Esophagus (tissue), 2 donors: ENCODE results near the gene UBR3. TPM values are rescaled to one million over a fixed set of nuclear protein-coding genes. Genes with fewer than 3 reads are reported as not detected.
"Not testable (repeated sequence)": the region's sequence is repeated elsewhere in the genome, so short reads cannot be mapped to it uniquely, and the experiment has no call there.

Experiments used
- H3K27ac ChIP-seq, 2 donors: one replicate each; pipeline ENCODE4 v1.5.1; 2013; ENCODE audit warnings: low read depth in 2 of 2, mild to moderate bottlenecking in 2 of 2, inconsistent platforms in 1 of 2, low read length in 1 of 2, moderate library complexity in 1 of 2
- H3K27me3 ChIP-seq, 2 donors: one replicate each; pipeline ENCODE4 v1.6.1; 2013; ENCODE audit warnings: low read length in 2 of 2, control low read depth in 1 of 2, mild to moderate bottlenecking in 1 of 2; ENCODE audit not compliant: insufficient read depth in 2 of 2, control insufficient read depth in 1 of 2
- H3K36me3 ChIP-seq, 2 donors: one replicate each; pipeline ENCODE4 v1.6.1; 2013; ENCODE audit warnings: low read length in 1 of 2; ENCODE audit not compliant: control insufficient read depth in 2 of 2, insufficient read depth in 2 of 2
- H3K4me1 ChIP-seq, 2 donors: one replicate each; pipeline ENCODE4 v1.6.1; 2013; ENCODE audit warnings: low read length in 1 of 2; ENCODE audit not compliant: control insufficient read depth in 2 of 2, insufficient read depth in 2 of 2
- H3K4me3 ChIP-seq, 2 donors: one replicate each; pipeline ENCODE4 v1.5.1; 2013; ENCODE audit warnings: low read length in 2 of 2, mild to moderate bottlenecking in 2 of 2, low read depth in 1 of 2, moderate library complexity in 1 of 2
- H3K9me3 ChIP-seq, 2 donors: one replicate each; pipeline ENCODE4 v1.6.1; 2013; ENCODE audit warnings: mild to moderate bottlenecking in 2 of 2, low read depth in 1 of 2, low read length in 1 of 2, moderate library complexity in 1 of 2; ENCODE audit not compliant: control insufficient read depth in 2 of 2, insufficient read depth in 1 of 2
- WGBS, 2 donors: extraction: QIAGEN DNeasy Blood & Tissue Kit; methylation state at CpG; one replicate each; pipeline ENCODE4 v1.1.7; 2013; 5-methylcytosine and 5-hydroxymethylcytosine counted together
- polyA plus RNA-seq, 2 donors: library from polyadenylated mRNA; stranded (reverse); fragments of 200-250 nt; gene quantifications; one replicate each; pipeline ENCODE4 v1.2.3, GENCODE V29; 2013
- donor health status: healthy with polysubstance abuse.
- donor health status: Bipolar disorder and iron deficiency.

Gene UBR3
- polyA plus RNA-seq, 2 donors = 9.8 TPM

GRCh38 chr2:169862816-169863215 lies 35.6 kb downstream of the UBR3 start:
- H3K4me3 ChIP-seq = no peak overlapping the region
- no peaks in the 10 kb centered on the region for H3K9me3 ChIP-seq
- WGBS, 2 donors = 82 to 86% methylated on average over 2 of the region's 2 CpGs
- H3K27ac ChIP-seq = no peak overlapping the region
- no peaks in the 10 kb centered on the region for H3K27me3 ChIP-seq
- H3K36me3 ChIP-seq = no peaks in the 10 kb centered on the region
- no peaks in the 10 kb centered on the region for H3K4me1 ChIP-seq

DNA sequence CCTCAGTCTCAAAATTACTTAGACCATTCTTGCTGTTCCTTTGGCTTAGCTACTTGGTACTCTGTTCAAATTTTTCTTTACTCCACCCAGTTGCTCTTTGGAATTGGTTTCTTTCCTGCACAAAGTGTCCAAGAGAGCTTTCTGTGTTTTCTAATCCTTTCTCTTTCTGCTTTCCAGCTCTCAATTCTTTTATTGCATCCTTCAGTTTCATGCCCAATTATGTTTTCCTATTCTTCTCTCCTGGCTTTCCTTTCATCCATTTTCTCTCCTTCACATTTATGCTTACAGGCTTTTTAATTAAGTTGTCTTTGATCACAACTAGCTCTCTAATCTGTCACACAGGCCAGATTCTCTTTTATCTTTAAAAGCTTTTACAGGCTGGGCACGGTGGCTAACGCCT lies 38.2 kb downstream of the UBR3 start:
- no peaks in the 10 kb centered on the region for H3K4me1 ChIP-seq
- WGBS, 2 donors = 62 to 68% methylated on average over 2 of the region's 2 CpGs
- H3K4me3 ChIP-seq = no peak overlapping the region
- H3K36me3 ChIP-seq = no peaks in the 10 kb centered on the region
- H3K27me3 ChIP-seq = no peaks in the 10 kb centered on the region
- H3K27ac ChIP-seq = no peak overlapping the region
- no peaks in the 10 kb centered on the region for H3K9me3 ChIP-seq

DNA sequence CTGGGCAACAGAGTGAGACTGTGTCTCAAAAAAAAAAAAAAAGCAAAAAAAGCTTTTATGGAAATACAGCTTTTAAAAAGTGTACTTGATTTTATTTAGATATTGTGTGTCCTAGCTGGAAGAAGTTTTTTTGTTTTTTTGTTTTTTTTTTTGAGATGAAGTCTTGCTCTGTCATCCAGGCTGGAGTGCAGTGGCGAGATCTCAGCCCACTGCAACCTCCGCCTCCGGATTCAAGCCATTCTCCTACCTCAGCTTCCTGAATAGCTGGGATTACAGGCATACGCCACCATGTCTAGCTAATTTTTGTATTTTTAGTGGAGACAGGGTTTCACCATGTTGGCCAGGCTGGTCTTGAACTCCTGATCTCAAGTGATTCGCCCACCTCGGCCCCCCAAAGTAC lies 39.0 kb downstream of the UBR3 start:
- not testable (repeated sequence) for H3K9me3 ChIP-seq, H3K4me3 ChIP-seq, H3K27me3 ChIP-seq, H3K4me1 ChIP-seq, H3K27ac ChIP-seq, H3K36me3 ChIP-seq
- 95 to 96% methylated on average over 6 of the region's 6 CpGs for WGBS, 2 donors

DNA sequence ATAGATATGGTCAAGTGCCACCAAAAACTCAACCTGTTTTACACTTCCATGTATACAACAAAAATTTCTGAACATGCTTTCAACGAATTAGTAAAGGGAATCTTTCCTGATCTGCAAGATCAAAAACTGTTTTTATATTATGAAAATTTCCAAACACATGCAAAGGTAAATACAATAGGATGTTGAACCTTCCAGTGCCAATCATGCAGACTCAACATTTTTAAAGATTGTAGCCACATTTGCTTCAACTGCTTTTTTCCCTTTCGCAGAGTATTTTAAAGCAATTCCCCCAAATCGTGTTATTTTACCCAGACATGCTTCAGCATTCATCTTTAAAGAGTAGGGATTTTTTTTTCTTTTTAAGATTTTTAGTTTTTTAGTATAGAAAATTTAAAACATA lies 40.3 kb downstream of the UBR3 start:
- 83 to 87% methylated on average over 3 of the region's 3 CpGs for WGBS, 2 donors
- Histone ChIP-seq H3K36me3 (no peaks in the 10 kb centered on the region), H3K9me3 (no peaks in the 10 kb centered on the region), H3K4me1 (no peaks in the 10 kb centered on the region), H3K4me3 (no peak overlapping the region), H3K27ac (no peak overlapping the region), H3K27me3 (no peaks in the 10 kb centered on the region)

- Histone ChIP-seq H3K27ac (no peak overlapping the region), H3K9me3 (no peaks in the 10 kb centered on the region)
- WGBS, 2 donors = 84 to 89% methylated on average over 7 of the region's 7 CpGs
Observed at GRCh38 chr2:169868951-169869350, 41.7 kb downstream of the UBR3 start.

GRCh38 chr2:169871369-169871768 lies 44.1 kb downstream of the UBR3 start:
- WGBS, 2 donors = 88 to 93% methylated on average over 9 of the region's 9 CpGs
- H3K4me3 ChIP-seq, H3K27ac ChIP-seq, H3K9me3 ChIP-seq, H3K36me3 ChIP-seq, H3K27me3 ChIP-seq, H3K4me1 ChIP-seq: not testable (repeated sequence)

More at GRCh38 chr2:169868951-169869350, 41.7 kb downstream of the UBR3 start:
- H3K4me1 ChIP-seq = no peaks in the 10 kb centered on the region
- H3K4me3 ChIP-seq = no peak overlapping the region
- H3K27me3 ChIP-seq = no peaks in the 10 kb centered on the region
- H3K36me3 ChIP-seq = no peaks in the 10 kb centered on the region

- WGBS, 2 donors = 97 to 98% methylated on average over 1 of the region's 1 CpG
- H3K36me3 ChIP-seq = no peaks in the 10 kb centered on the region
- no peaks in the 10 kb centered on the region for H3K9me3 ChIP-seq
- no peak overlapping the region for H3K27ac ChIP-seq
- no peaks in the 10 kb centered on the region for H3K4me1 ChIP-seq
- H3K4me3 ChIP-seq = no peak overlapping the region
- no peaks in the 10 kb centered on the region for H3K27me3 ChIP-seq
Observed at GRCh38 chr2:169871994-169872393, 44.7 kb downstream of the UBR3 start.

DNA sequence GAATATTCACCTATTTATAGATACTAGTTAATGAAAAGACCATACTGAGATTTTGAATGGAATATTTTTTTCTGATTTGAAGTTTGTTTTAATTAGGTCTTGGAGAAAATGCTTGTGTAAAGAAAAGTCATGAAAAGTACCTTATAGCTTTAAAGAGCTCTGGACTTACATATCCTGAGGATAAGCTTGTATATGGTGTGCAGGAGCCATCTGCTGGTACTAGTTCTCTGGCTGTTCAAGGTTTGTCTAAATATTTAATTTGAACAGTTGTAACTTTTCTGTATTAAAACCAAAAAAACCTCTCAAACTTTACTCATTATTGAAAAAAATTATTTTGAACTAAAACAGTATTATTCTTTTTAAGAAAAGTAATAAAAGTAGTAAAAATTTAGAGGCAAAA lies 50.1 kb downstream of the UBR3 start:
- no peaks in the 10 kb centered on the region for H3K27me3 ChIP-seq
- no peaks in the 10 kb centered on the region for H3K36me3 ChIP-seq
- no peaks in the 10 kb centered on the region for H3K9me3 ChIP-seq

GRCh38 chr2:169887120-169887519 lies 59.9 kb downstream of the UBR3 start:
- Histone ChIP-seq H3K36me3 (peaks cover 0 to 3% of the 10 kb centered on the region in 2 donors), H3K27ac (no peak overlapping the region), H3K27me3 (no peaks in the 10 kb centered on the region), H3K4me1 (no peaks in the 10 kb centered on the region), H3K4me3 (no peak overlapping the region), H3K9me3 (no peaks in the 10 kb centered on the region)
- WGBS, 2 donors = 72 to 78% methylated on average over 1 of the region's 1 CpG

More for the DNA sequence above, 50.1 kb downstream of the UBR3 start:
- no peak overlapping the region for H3K4me3 ChIP-seq
- no peaks in the 10 kb centered on the region for H3K4me1 ChIP-seq
- H3K27ac ChIP-seq = no peak overlapping the region

DNA sequence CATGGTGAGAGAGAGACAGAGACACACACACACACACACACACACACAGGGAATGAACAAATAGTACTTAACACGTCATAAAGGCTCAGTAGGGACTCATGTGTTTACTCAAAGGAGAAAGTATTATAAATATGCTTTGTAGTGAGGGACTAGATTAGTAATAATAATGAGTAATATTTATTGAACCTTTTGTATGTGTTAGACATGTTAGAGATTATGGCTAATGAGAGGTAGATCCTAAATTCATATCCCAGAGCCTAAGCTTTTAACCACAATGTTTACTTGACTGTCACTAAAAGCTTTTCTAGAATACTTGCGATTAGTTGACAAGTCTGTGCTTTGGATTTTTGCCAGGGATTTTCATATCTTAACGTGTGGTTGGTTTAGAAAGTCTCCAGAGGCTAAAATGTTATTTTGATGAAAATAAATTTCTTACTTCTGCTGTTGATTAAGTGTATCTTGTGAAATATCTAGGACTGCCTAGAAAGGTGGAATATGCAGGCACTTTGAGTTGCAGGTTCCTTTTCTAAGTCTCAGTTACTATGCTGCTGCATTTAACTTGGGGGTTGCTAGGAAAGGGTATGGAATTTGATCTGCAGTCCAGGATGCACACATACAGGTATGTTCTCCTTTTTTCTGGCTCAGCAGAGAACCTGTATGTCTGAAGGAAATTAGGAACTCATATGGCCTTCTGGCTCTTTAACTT lies 64.5 kb downstream of the UBR3 start:
- WGBS, 2 donors = 26 to 29% methylated on average over 3 of the region's 3 CpGs
- peaks cover 0 to 3% of the 10 kb centered on the region in 2 donors for H3K36me3 ChIP-seq
- no peak overlapping the region for H3K4me3 ChIP-seq
- H3K27me3 ChIP-seq = no peaks in the 10 kb centered on the region
- no peaks in the 10 kb centered on the region for H3K4me1 ChIP-seq
- H3K27ac ChIP-seq = no peak overlapping the region
- H3K9me3 ChIP-seq = no peaks in the 10 kb centered on the region
